ENCODE results near the gene CTNNA1.
"Not testable (repeated sequence)": the region's sequence is repeated elsewhere in the genome, so short reads cannot be mapped to it uniquely, and the experiment has no call there.

CTNNA1 gene

GRCh38 chr5:138820695-138821094, 67.5 kb downstream of the CTNNA1 start:
- no peak for DNase-seq

- DNase-seq: no peak
These were observed 71.3 kb downstream of the CTNNA1 start for GRCh38 chr5:138824516-138824915.

- no peak for DNase-seq
These were observed 72.0 kb downstream of the CTNNA1 start for GRCh38 chr5:138824924-138825863.

GRCh38 chr5:138828556-138828955, 75.3 kb downstream of the CTNNA1 start:
- DNase-seq: no peak

- DNase-seq: no peak
These were observed 76.1 kb downstream of the CTNNA1 start for GRCh38 chr5:138829341-138829740.

- no peak for DNase-seq
These were observed 78.5 kb downstream of the CTNNA1 start for GRCh38 chr5:138831703-138832102.

- DNase-seq: no peak
These were observed 79.0 kb downstream of the CTNNA1 start for GRCh38 chr5:138832218-138832617.

- DNase-seq: no peak
These were observed 79.9 kb downstream of the CTNNA1 start for GRCh38 chr5:138833080-138833479.

GRCh38 chr5:138833726-138834480, 80.7 kb downstream of the CTNNA1 start:
- DNase-seq: no peak

GRCh38 chr5:138834853-138835252, 81.6 kb downstream of the CTNNA1 start:
- DNase-seq: not testable (repeated sequence)

- no peak for DNase-seq
These were observed 83.9 kb downstream of the CTNNA1 start for GRCh38 chr5:138837160-138837559.

GRCh38 chr5:138840103-138840502, 86.9 kb downstream of the CTNNA1 start:
- no peak for DNase-seq

GRCh38 chr5:138841531-138841930, 88.3 kb downstream of the CTNNA1 start:
- no peak for DNase-seq

GRCh38 chr5:138843316-138844124, 90.3 kb downstream of the CTNNA1 start:
- no peak for DNase-seq

- DNase-seq: no peak
These were observed 90.9 kb downstream of the CTNNA1 start for GRCh38 chr5:138844125-138844461.

GRCh38 chr5:138844812-138845513, 91.7 kb downstream of the CTNNA1 start:
- no peak for DNase-seq

- DNase-seq: no peak
These were observed 96.2 kb downstream of the CTNNA1 start for GRCh38 chr5:138849439-138849838.

- DNase-seq: no peak
These were observed 96.7 kb downstream of the CTNNA1 start for GRCh38 chr5:138849882-138850281.

GRCh38 chr5:138850865-138851435, 97.7 kb downstream of the CTNNA1 start:
- no peak for DNase-seq

GRCh38 chr5:138853132-138853531, 99.9 kb downstream of the CTNNA1 start:
- DNase-seq: no peak

GRCh38 chr5:138867011-138867410, 113.8 kb downstream of the CTNNA1 start:
- no peak for DNase-seq

GRCh38 chr5:138869038-138869437, 115.8 kb downstream of the CTNNA1 start:
- DNase-seq: no peak
